ENCODE results near the gene DPYD. TPM values are rescaled to one million over a fixed set of nuclear protein-coding genes. Genes with fewer than 3 reads are reported as not detected.
"Not testable (repeated sequence)": the region's sequence is repeated elsewhere in the genome, so short reads cannot be mapped to it uniquely, and the experiment has no call there.

Gene DPYD
- polyA plus RNA-seq, 2 donors, result 6.7 to 10.0 TPM

GRCh38 chr1:97247196-97247595 lies 673.6 kb downstream of the DPYD start:
- Histone ChIP-seq H3K27me3 (ENCODE audit: control insufficient read depth in 1 of 2, insufficient read depth in 2 of 2, low read length in 2 of 2) (no peaks in the 10 kb centered on the region), H3K9me3 (ENCODE audit: control insufficient read depth in 2 of 2, insufficient read depth in 1 of 2, low read depth in 1 of 2, low read length in 1 of 2) (no peaks in the 10 kb centered on the region), H3K4me3 (ENCODE audit: low read depth in 1 of 2, low read length in 2 of 2) (no peak overlapping the region), H3K36me3 (ENCODE audit: control insufficient read depth in 2 of 2, insufficient read depth in 2 of 2, low read length in 1 of 2) (no peaks in the 10 kb centered on the region), H3K4me1 (ENCODE audit: control insufficient read depth in 2 of 2, insufficient read depth in 2 of 2, low read length in 1 of 2) (no peaks in the 10 kb centered on the region), H3K27ac (ENCODE audit: low read depth in 2 of 2, low read length in 1 of 2) (no peak overlapping the region)

DNA sequence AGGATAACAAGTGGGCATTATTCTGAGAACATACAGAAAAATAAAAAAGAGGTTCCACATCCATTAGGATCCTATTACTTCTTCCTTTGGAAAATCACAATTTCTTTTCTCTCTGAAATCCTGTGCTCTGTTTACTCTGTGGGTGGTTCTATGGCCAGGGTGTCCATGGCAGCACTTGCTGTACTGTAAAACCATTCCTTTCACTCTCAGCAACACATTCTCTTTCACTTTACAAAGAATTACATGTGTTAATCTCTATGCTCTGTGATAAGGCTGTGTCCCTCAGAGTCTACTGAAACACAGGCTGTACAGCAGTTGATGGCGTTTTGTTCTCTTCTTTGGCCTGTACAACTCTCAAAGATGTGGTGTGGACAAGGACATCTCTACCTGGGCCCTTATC lies 675.2 kb downstream of the DPYD start:
- Histone ChIP-seq H3K27me3 (ENCODE audit: control insufficient read depth in 1 of 2, insufficient read depth in 2 of 2, low read length in 2 of 2) (no peaks in the 10 kb centered on the region), H3K27ac (ENCODE audit: low read depth in 2 of 2, low read length in 1 of 2) (no peak overlapping the region), H3K4me1 (ENCODE audit: control insufficient read depth in 2 of 2, insufficient read depth in 2 of 2, low read length in 1 of 2) (no peaks in the 10 kb centered on the region), H3K9me3 (ENCODE audit: control insufficient read depth in 2 of 2, insufficient read depth in 1 of 2, low read depth in 1 of 2, low read length in 1 of 2) (no peaks in the 10 kb centered on the region), H3K36me3 (ENCODE audit: control insufficient read depth in 2 of 2, insufficient read depth in 2 of 2, low read length in 1 of 2) (no peaks in the 10 kb centered on the region), H3K4me3 (ENCODE audit: low read depth in 1 of 2, low read length in 2 of 2) (no peak overlapping the region)
- 30 to 50% methylated on average over 1 of the region's 1 CpG for WGBS, 2 donors

DNA sequence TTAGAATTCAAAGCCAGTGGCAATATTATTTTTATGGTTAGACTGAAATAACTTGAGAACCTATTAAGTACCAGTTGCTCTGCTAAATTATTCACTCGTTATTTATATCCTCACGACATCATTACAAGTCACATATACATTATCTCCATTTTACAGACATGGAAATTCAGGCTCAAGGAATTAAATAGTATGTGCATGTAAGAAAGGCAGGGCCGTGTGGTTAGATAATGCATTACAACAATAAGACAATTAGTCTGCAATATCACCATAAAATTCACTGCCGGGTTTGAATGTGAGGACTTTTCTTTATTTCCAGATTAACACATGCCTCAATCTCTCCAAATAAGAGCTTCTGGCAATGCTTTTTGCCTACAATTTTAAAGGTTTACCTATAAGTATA lies 675.8 kb downstream of the DPYD start:
- Histone ChIP-seq H3K36me3 (ENCODE audit: control insufficient read depth in 2 of 2, insufficient read depth in 2 of 2, low read length in 1 of 2) (no peaks in the 10 kb centered on the region), H3K4me1 (ENCODE audit: control insufficient read depth in 2 of 2, insufficient read depth in 2 of 2, low read length in 1 of 2) (no peaks in the 10 kb centered on the region), H3K27me3 (ENCODE audit: control insufficient read depth in 1 of 2, insufficient read depth in 2 of 2, low read length in 2 of 2) (no peaks in the 10 kb centered on the region), H3K9me3 (ENCODE audit: control insufficient read depth in 2 of 2, insufficient read depth in 1 of 2, low read depth in 1 of 2, low read length in 1 of 2) (no peaks in the 10 kb centered on the region), H3K27ac (ENCODE audit: low read depth in 2 of 2, low read length in 1 of 2) (no peak overlapping the region), H3K4me3 (ENCODE audit: low read depth in 1 of 2, low read length in 2 of 2) (no peak overlapping the region)
- WGBS, 2 donors, result 86 to 91% methylated on average over 4 of the region's 4 CpGs

DNA sequence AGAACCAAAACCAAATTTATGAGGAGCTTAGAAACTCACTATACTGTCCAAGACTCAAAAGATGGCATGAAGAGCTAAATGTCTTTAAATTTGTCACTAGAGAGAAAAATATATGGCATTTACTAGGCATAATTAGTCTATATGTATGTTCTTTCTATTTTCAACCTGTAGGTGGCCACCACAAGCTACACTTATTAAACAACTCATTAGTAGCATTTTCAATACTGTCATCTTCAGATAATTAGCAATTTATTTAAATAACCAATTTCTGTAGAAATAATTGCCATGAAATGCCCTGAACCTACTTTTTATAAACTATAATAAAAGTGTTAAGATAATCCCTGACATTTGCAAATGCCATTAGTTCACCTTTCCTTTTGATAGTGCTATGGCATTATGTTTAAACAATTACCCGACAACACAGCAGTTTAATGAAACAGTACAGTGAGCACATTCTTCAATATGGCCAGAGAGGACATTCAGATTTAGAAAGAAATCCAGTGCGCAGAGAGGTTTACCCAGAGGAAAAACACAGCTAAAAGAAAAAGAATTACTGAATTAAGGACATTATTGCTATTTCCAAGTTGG lies 676.8 kb downstream of the DPYD start:
- Histone ChIP-seq H3K4me3 (ENCODE audit: low read depth in 1 of 2, low read length in 2 of 2) (no peak overlapping the region), H3K4me1 (ENCODE audit: control insufficient read depth in 2 of 2, insufficient read depth in 2 of 2, low read length in 1 of 2) (no peaks in the 10 kb centered on the region), H3K9me3 (ENCODE audit: control insufficient read depth in 2 of 2, insufficient read depth in 1 of 2, low read depth in 1 of 2, low read length in 1 of 2) (no peaks in the 10 kb centered on the region), H3K27me3 (ENCODE audit: control insufficient read depth in 1 of 2, insufficient read depth in 2 of 2, low read length in 2 of 2) (no peaks in the 10 kb centered on the region), H3K27ac (ENCODE audit: low read depth in 2 of 2, low read length in 1 of 2) (no peak overlapping the region), H3K36me3 (ENCODE audit: control insufficient read depth in 2 of 2, insufficient read depth in 2 of 2, low read length in 1 of 2) (no peaks in the 10 kb centered on the region)
- 92 to 93% methylated on average over 2 of the region's 2 CpGs for WGBS, 2 donors

DNA sequence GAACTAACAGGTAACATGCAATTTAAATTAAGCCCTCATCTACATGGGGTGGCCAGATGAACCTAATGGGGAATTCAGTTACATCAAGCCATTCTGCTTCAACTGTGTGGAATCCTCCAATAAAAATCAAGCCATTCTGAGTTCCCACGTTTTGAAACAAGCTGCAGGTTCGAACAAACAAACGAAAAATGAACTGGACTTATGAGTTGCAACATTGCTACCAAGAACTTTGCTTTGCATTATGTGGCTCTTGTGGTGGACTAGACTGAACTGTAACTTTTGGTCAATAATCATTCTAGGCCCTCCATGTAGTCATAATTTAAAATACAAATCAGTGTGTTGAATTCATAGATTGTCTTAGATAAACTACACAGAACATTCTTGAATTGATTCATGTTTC lies 682.0 kb downstream of the DPYD start:
- no peak overlapping the region for H3K4me3 ChIP-seq (ENCODE audit: low read depth in 1 of 2, low read length in 2 of 2)

DNA sequence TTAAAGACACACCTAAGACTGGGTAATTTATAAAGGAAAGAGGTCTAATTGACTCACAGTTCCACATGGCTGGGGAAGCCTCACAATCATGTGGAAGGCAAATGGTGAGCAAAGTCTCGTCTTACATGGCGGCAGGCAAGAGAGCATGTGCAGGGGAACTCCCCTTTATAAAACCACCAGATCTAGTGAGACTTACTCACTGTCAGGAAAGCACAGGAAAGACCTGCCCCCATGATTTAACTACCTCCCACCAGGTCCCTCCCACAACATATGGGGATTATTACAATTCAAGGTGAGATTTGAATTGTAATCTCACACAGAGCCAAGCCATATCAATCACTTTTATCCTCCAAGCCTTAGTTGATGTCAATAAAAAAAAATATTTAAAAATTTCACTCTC lies 689.5 kb downstream of the DPYD start:
- H3K4me3 ChIP-seq (ENCODE audit: low read depth in 1 of 2, low read length in 2 of 2); H3K9me3 ChIP-seq (ENCODE audit: control insufficient read depth in 2 of 2, insufficient read depth in 1 of 2, low read depth in 1 of 2, low read length in 1 of 2); H3K27ac ChIP-seq (ENCODE audit: low read depth in 2 of 2, low read length in 1 of 2); H3K27me3 ChIP-seq (ENCODE audit: control insufficient read depth in 1 of 2, insufficient read depth in 2 of 2, low read length in 2 of 2); H3K4me1 ChIP-seq (ENCODE audit: control insufficient read depth in 2 of 2, insufficient read depth in 2 of 2, low read length in 1 of 2); H3K36me3 ChIP-seq (ENCODE audit: control insufficient read depth in 2 of 2, insufficient read depth in 2 of 2, low read length in 1 of 2): not testable (repeated sequence)
- 90 to 92% methylated on average over 2 of the region's 2 CpGs for WGBS, 2 donors

More for the DNA sequence above, 682.0 kb downstream of the DPYD start:
- Histone ChIP-seq H3K9me3 (ENCODE audit: control insufficient read depth in 2 of 2, insufficient read depth in 1 of 2, low read depth in 1 of 2, low read length in 1 of 2) (no peaks in the 10 kb centered on the region), H3K27ac (ENCODE audit: low read depth in 2 of 2, low read length in 1 of 2) (no peak overlapping the region), H3K4me1 (ENCODE audit: control insufficient read depth in 2 of 2, insufficient read depth in 2 of 2, low read length in 1 of 2) (no peaks in the 10 kb centered on the region), H3K36me3 (ENCODE audit: control insufficient read depth in 2 of 2, insufficient read depth in 2 of 2, low read length in 1 of 2) (no peaks in the 10 kb centered on the region), H3K27me3 (ENCODE audit: control insufficient read depth in 1 of 2, insufficient read depth in 2 of 2, low read length in 2 of 2) (no peaks in the 10 kb centered on the region)
- 82 to 83% methylated on average over 3 of the region's 3 CpGs for WGBS, 2 donors

DNA sequence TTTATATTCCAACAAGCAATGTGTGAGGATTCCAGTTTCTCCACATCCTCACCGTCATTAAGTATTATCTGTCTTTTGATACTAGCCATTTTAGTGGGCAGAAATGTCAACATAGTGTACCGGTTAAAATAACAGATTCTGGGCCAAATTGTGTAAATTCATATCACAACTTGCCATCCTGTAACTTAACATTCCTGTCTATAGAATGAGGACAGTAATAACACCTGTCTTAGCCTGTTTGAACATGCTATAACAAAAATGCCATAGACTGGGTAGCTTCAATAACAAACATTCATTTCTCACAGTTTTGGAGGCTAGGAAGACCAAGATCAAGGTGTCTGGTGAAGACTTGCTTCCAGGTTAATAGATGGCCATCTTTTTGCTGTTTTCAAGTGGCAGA lies 708.2 kb downstream of the DPYD start:
- Histone ChIP-seq H3K9me3 (ENCODE audit: control insufficient read depth in 2 of 2, insufficient read depth in 1 of 2, low read depth in 1 of 2, low read length in 1 of 2) (no peaks in the 10 kb centered on the region), H3K4me3 (ENCODE audit: low read depth in 1 of 2, low read length in 2 of 2) (no peak overlapping the region), H3K36me3 (ENCODE audit: control insufficient read depth in 2 of 2, insufficient read depth in 2 of 2, low read length in 1 of 2) (no peaks in the 10 kb centered on the region), H3K27ac (ENCODE audit: low read depth in 2 of 2, low read length in 1 of 2) (no peak overlapping the region), H3K4me1 (ENCODE audit: control insufficient read depth in 2 of 2, insufficient read depth in 2 of 2, low read length in 1 of 2) (no peaks in the 10 kb centered on the region), H3K27me3 (ENCODE audit: control insufficient read depth in 1 of 2, insufficient read depth in 2 of 2, low read length in 2 of 2) (no peaks in the 10 kb centered on the region)
- 57 to 79% methylated on average over 2 of the region's 2 CpGs for WGBS, 2 donors

GRCh38 chr1:97210307-97210706 lies 710.5 kb downstream of the DPYD start:
- H3K27me3 ChIP-seq (ENCODE audit: control insufficient read depth in 1 of 2, insufficient read depth in 2 of 2, low read length in 2 of 2), result no peaks in the 10 kb centered on the region
- WGBS, 2 donors, result 74 to 83% methylated on average over 1 of the region's 1 CpG
- no peak overlapping the region for H3K27ac ChIP-seq (ENCODE audit: low read depth in 2 of 2, low read length in 1 of 2)

GRCh38 chr1:97209381-97209957 lies 711.4 kb downstream of the DPYD start:
- Histone ChIP-seq H3K4me1 (ENCODE audit: control insufficient read depth in 2 of 2, insufficient read depth in 2 of 2, low read length in 1 of 2) (no peaks in the 10 kb centered on the region), H3K4me3 (ENCODE audit: low read depth in 1 of 2, low read length in 2 of 2) (no peak overlapping the region), H3K9me3 (ENCODE audit: control insufficient read depth in 2 of 2, insufficient read depth in 1 of 2, low read depth in 1 of 2, low read length in 1 of 2) (no peaks in the 10 kb centered on the region), H3K27ac (ENCODE audit: low read depth in 2 of 2, low read length in 1 of 2) (no peak overlapping the region), H3K27me3 (ENCODE audit: control insufficient read depth in 1 of 2, insufficient read depth in 2 of 2, low read length in 2 of 2) (no peaks in the 10 kb centered on the region), H3K36me3 (ENCODE audit: control insufficient read depth in 2 of 2, insufficient read depth in 2 of 2, low read length in 1 of 2) (no peaks in the 10 kb centered on the region)
- 75 to 77% methylated on average over 3 of the region's 3 CpGs for WGBS, 2 donors

More at GRCh38 chr1:97210307-97210706, 710.5 kb downstream of the DPYD start:
- H3K36me3 ChIP-seq (ENCODE audit: control insufficient read depth in 2 of 2, insufficient read depth in 2 of 2, low read length in 1 of 2), result no peaks in the 10 kb centered on the region
- H3K4me1 ChIP-seq (ENCODE audit: control insufficient read depth in 2 of 2, insufficient read depth in 2 of 2, low read length in 1 of 2), result no peaks in the 10 kb centered on the region
- H3K9me3 ChIP-seq (ENCODE audit: control insufficient read depth in 2 of 2, insufficient read depth in 1 of 2, low read depth in 1 of 2, low read length in 1 of 2), result no peaks in the 10 kb centered on the region
- H3K4me3 ChIP-seq (ENCODE audit: low read depth in 1 of 2, low read length in 2 of 2), result no peak overlapping the region

DNA sequence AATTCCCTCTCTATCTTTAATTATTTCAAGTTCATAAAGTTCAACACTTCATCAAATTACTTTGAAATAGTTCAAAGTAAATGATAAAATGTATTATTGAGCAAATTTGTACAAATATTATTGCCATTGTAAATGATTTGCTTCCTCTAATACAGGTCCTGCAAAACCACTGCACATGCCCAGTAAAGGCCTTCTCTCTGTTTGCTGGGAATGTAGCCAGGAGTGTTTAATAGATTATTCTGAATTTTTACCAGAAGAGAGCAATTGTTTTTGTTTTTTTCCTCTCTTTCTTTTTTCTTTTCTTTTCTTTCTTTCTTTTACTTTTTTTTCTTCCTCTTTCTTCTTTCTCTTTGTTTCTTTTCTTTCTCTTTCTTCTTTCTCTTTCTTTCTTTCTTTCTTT lies 713.0 kb downstream of the DPYD start:
- Histone ChIP-seq H3K27me3 (ENCODE audit: control insufficient read depth in 1 of 2, insufficient read depth in 2 of 2, low read length in 2 of 2) (no peaks in the 10 kb centered on the region), H3K36me3 (ENCODE audit: control insufficient read depth in 2 of 2, insufficient read depth in 2 of 2, low read length in 1 of 2) (no peaks in the 10 kb centered on the region), H3K4me1 (ENCODE audit: control insufficient read depth in 2 of 2, insufficient read depth in 2 of 2, low read length in 1 of 2) (no peaks in the 10 kb centered on the region), H3K9me3 (ENCODE audit: control insufficient read depth in 2 of 2, insufficient read depth in 1 of 2, low read depth in 1 of 2, low read length in 1 of 2) (no peaks in the 10 kb centered on the region), H3K27ac (ENCODE audit: low read depth in 2 of 2, low read length in 1 of 2) (no peak overlapping the region), H3K4me3 (ENCODE audit: low read depth in 1 of 2, low read length in 2 of 2) (no peak overlapping the region)
